Ishikawa (cell line): ENCODE data around the gene ITPR2.

Source experiments
- CEBPB ChIP-seq: IDR thresholded peaks from 2 replicates; pipeline ENCODE4 v1.6.1; 2012
- CREB1 ChIP-seq: IDR thresholded peaks from 2 replicates; pipeline ENCODE4 v1.6.1; 2012; ENCODE audit warnings: low read depth
- EGR1 ChIP-seq: IDR thresholded peaks from 2 replicates; pipeline ENCODE4 v1.6.1; 2012
- EP300 ChIP-seq: IDR thresholded peaks from 2 replicates; pipeline ENCODE4 v1.6.1; 2012; ENCODE audit warnings: borderline replicate concordance
- FOXM1 ChIP-seq: IDR thresholded peaks from 2 replicates; pipeline ENCODE4 v1.6.1; 2012; ENCODE audit warnings: low read depth, borderline replicate concordance
- NFIC ChIP-seq: IDR thresholded peaks from 2 replicates; pipeline ENCODE4 v1.6.1; 2012
- RAD21 ChIP-seq: IDR thresholded peaks from 2 replicates; pipeline ENCODE4 v1.6.1; 2012; ENCODE audit warnings: low read depth
- TAF1 ChIP-seq: IDR thresholded peaks from 2 replicates; pipeline ENCODE4 v1.6.1; 2012; ENCODE audit warnings: low read depth, mild to moderate bottlenecking
- TCF12 ChIP-seq: IDR thresholded peaks from 2 replicates; pipeline ENCODE4 v1.6.1; 2012; ENCODE audit warnings: low read depth
- TEAD4 ChIP-seq: IDR thresholded peaks from 2 replicates; pipeline ENCODE4 v1.6.1; 2012
- YY1 ChIP-seq: IDR thresholded peaks from 2 replicates; pipeline ENCODE4 v1.6.1; 2012; ENCODE audit warnings: low read depth
- ZBTB7A ChIP-seq: IDR thresholded peaks from 2 replicates; pipeline ENCODE4 v1.6.1; 2012; ENCODE audit warnings: low read depth
- TF ChIP-seq, protein P1 (sequence below): IDR thresholded peaks from 2 replicates; pipeline ENCODE4 v1.6.1; 2012
- TF ChIP-seq, protein P2 (sequence below): IDR thresholded peaks from 2 replicates; pipeline ENCODE4 v1.6.1; 2012
- TF ChIP-seq, protein P3 (sequence below): IDR thresholded peaks from 2 replicates; pipeline ENCODE4 v1.6.1; 2012; ENCODE audit warnings: low read depth, mild to moderate bottlenecking

The ITPR2 gene

DNA sequence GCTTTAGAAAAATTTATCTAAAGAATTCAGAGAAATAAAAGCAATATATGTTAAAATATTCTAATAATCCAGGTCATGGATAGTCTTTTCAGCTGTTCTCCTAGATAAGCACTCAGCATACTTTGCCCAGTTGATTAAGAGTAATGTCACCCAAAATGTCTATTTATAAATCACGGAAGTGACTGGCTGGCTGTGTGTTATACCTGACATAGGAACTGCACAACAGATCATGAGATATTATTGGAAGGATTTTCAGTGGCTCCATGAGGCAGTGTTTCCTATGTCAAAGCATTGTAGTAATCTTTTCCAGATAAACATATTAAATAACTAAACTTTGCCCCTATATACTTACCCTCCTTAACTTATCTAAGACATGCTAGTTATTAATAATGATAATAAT, 128.8 kb downstream of the ITPR2 start:
- TF ChIP-seq, protein P1, sequence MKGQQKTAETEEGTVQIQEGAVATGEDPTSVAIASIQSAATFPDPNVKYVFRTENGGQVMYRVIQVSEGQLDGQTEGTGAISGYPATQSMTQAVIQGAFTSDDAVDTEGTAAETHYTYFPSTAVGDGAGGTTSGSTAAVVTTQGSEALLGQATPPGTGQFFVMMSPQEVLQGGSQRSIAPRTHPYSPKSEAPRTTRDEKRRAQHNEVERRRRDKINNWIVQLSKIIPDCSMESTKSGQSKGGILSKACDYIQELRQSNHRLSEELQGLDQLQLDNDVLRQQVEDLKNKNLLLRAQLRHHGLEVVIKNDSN: no peak
- TF ChIP-seq CREB1: no peak
- TF ChIP-seq FOXM1: no peak
- no peak for TF ChIP-seq CEBPB
- no peak for TF ChIP-seq RAD21
- no peak for TF ChIP-seq NFIC
- no peak for TF ChIP-seq TAF1
- no peak for TF ChIP-seq YY1

DNA sequence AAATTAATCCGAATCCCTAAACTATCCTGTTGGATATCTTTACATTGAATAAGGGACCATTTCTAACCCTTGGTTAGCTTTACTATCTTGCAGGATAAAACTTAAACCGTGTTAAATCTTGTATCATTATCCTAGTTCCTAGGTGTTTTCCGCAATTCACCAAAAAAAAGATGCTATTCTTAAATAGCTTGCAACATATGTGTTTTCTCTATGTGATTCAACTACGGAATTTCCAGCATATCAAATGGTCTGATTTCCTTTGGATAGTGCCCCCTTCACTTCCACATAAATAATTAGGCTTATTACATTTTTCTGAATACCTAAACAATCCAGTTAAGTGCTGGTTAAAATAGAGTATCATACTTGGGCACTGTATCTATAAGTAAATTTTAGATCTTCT, 130.3 kb downstream of the ITPR2 start:
- TF ChIP-seq TCF12 (no peak), EP300 (no peak), TEAD4 (no peak), EGR1 (no peak), ZBTB7A (no peak), CEBPB (no peak), YY1 (no peak), TAF1 (no peak), NFIC (no peak), FOXM1 (no peak), CREB1 (no peak), RAD21 (no peak)
- TF ChIP-seq, protein P2, sequence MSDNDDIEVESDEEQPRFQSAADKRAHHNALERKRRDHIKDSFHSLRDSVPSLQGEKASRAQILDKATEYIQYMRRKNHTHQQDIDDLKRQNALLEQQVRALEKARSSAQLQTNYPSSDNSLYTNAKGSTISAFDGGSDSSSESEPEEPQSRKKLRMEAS: no peak
- TF ChIP-seq, protein P3, sequence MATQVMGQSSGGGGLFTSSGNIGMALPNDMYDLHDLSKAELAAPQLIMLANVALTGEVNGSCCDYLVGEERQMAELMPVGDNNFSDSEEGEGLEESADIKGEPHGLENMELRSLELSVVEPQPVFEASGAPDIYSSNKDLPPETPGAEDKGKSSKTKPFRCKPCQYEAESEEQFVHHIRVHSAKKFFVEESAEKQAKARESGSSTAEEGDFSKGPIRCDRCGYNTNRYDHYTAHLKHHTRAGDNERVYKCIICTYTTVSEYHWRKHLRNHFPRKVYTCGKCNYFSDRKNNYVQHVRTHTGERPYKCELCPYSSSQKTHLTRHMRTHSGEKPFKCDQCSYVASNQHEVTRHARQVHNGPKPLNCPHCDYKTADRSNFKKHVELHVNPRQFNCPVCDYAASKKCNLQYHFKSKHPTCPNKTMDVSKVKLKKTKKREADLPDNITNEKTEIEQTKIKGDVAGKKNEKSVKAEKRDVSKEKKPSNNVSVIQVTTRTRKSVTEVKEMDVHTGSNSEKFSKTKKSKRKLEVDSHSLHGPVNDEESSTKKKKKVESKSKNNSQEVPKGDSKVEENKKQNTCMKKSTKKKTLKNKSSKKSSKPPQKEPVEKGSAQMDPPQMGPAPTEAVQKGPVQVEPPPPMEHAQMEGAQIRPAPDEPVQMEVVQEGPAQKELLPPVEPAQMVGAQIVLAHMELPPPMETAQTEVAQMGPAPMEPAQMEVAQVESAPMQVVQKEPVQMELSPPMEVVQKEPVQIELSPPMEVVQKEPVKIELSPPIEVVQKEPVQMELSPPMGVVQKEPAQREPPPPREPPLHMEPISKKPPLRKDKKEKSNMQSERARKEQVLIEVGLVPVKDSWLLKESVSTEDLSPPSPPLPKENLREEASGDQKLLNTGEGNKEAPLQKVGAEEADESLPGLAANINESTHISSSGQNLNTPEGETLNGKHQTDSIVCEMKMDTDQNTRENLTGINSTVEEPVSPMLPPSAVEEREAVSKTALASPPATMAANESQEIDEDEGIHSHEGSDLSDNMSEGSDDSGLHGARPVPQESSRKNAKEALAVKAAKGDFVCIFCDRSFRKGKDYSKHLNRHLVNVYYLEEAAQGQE: no peak
- TF ChIP-seq, protein P1: no peak

DNA sequence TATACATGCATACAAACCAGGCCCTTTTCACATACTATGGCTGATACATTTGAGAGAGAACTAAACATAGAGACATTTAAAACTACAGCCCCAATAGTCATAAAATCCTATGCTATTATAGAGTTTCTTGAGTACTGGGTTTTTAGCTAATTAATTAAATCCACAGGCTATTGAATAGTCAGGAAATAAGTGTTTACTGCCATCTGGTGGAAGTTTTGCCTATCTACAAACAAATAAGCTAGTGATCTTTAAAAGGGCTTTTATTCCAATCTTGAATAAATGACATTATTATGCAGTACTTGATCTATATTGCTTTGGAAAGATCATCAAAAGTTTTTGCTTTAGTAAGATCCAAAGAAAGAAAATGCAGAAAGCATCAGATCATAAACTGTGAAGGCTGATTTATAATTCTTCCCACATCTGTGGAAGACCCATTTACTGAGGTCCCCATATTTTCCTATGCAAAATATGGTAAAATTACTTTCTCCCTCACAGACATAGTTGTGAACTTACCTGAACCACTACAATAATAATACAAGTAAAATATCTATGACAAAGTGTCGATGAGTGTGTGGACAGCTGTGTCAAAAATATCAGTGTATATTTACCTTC, 131.3 kb downstream of the ITPR2 start:
- TF ChIP-seq, protein P1: no peak
- TF ChIP-seq TAF1: no peak
- TF ChIP-seq RAD21: peak; percentile 71
- TF ChIP-seq YY1: no peak
- TF ChIP-seq, protein P3: no peak
- no peak for TF ChIP-seq FOXM1
- TF ChIP-seq ZBTB7A: no peak
- TF ChIP-seq, protein P2: no peak

DNA sequence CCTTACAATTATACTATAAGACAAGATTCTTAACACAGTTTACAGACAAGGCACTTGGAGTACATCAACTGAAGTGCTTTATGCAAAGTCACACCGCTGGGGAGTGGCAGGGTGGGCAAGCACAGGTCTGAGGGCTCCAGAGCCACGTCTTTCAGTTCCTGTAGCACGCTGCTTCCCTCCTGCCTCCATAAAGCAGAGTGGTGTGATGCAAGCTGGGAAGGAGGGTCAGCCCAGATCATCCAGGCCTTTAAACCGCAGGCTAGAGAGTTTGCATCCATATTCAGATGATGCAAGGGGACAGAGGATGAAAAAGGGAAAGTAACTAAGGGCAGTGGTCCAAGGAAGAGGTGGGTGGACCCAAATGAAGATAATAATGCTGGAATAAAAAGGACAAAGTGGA, 132.6 kb downstream of the ITPR2 start:
- no peak for TF ChIP-seq NFIC
- no peak for TF ChIP-seq CREB1
- TF ChIP-seq EGR1: no peak
- no peak for TF ChIP-seq TCF12
- no peak for TF ChIP-seq RAD21
- TF ChIP-seq, protein P3: no peak
- no peak for TF ChIP-seq TEAD4
- TF ChIP-seq ZBTB7A: no peak
- TF ChIP-seq CEBPB: no peak
- TF ChIP-seq, protein P2: no peak
- TF ChIP-seq EP300: no peak
- no peak for TF ChIP-seq TAF1
